ENCODE data around the gene RAI1. TPM values are rescaled to one million over a fixed set of nuclear protein-coding genes. Genes with fewer than 3 reads are reported as not detected.
A peak's percentile ranks its signal among the peaks of the same experiment; 100 is the strongest.

The RAI1 gene
- total and polyA plus RNA-seq, 9 donors: 1.5 to 57.7 (median 35.3) TPM

GRCh38 chr17:17847118-17847689 is 165.9 kb downstream of the RAI1 start:
- intact Hi-C loops (cut with DNase I): no loop called here
- Histone ChIP-seq H3K9me3 (no peaks in the 10 kb centered on the region), H3K27ac (peak overlapping the region in 1 of 2 donors; percentile 90), H3K4me1 (ENCODE audit: insufficient read depth) (peaks cover 23% of the 10 kb centered on the region), H3K27me3 (no peaks in the 10 kb centered on the region), H3K4me3 (no peak overlapping the region), H3K36me3 (no peaks in the 10 kb centered on the region)
- TF ChIP-seq CTCF (IDR thresholded peaks at IDR 0.05): no peak
- TF ChIP-seq POLR2A (IDR thresholded peaks at IDR 0.05): no peak
- TF ChIP-seq EP300 (IDR thresholded peaks at IDR 0.05): no peak
- peak in 1 of 5 donors; percentile 21 for DNase-seq
- WGBS, 3 donors: 82 to 91% (median 88%) methylated on average over 16 to 17 of the region's 17 CpGs

GRCh38 chr17:17847726-17848125 is 166.5 kb downstream of the RAI1 start:
- H3K27ac ChIP-seq: peak overlapping the region; percentile 53 to 90
- WGBS, 3 donors: 80 to 95% (median 84%) methylated on average over 5 of the region's 5 CpGs
- H3K27me3 ChIP-seq: no peaks in the 10 kb centered on the region
- no peaks in the 10 kb centered on the region for H3K36me3 ChIP-seq
- no peaks in the 10 kb centered on the region for H3K9me3 ChIP-seq
- no peak for DNase-seq
- TF ChIP-seq POLR2A (IDR thresholded peaks at IDR 0.05) (no peak), CTCF (IDR thresholded peaks at IDR 0.05) (no peak), EP300 (IDR thresholded peaks at IDR 0.05) (no peak)
- H3K4me3 ChIP-seq: no peak overlapping the region
- peaks cover 22% of the 10 kb centered on the region for H3K4me1 ChIP-seq (ENCODE audit: insufficient read depth)
- intact Hi-C loops (cut with DNase I): no loop called here

GRCh38 chr17:17848311-17849082 is 167.2 kb downstream of the RAI1 start:
- intact Hi-C loops (cut with DNase I): no loop called here
- Histone ChIP-seq H3K4me1 (ENCODE audit: insufficient read depth) (peaks cover 22% of the 10 kb centered on the region), H3K36me3 (no peaks in the 10 kb centered on the region), H3K27ac (peak overlapping the region; percentile 53 to 90), H3K27me3 (no peaks in the 10 kb centered on the region), H3K9me3 (no peaks in the 10 kb centered on the region), H3K4me3 (no peak overlapping the region)
- TF ChIP-seq CTCF (IDR thresholded peaks at IDR 0.05): no peak
- no peak for TF ChIP-seq EP300 (IDR thresholded peaks at IDR 0.05)
- TF ChIP-seq POLR2A (IDR thresholded peaks at IDR 0.05): no peak
- DNase-seq: peak in 4 of 5 donors; percentile 20 to 44 (median 40)
- WGBS, 3 donors: 68 to 82% (median 70%) methylated on average over 9 to 10 of the region's 10 CpGs

GRCh38 chr17:17849147-17849820 is 168.0 kb downstream of the RAI1 start:
- intact Hi-C loops (cut with DNase I): no loop called here
- H3K36me3 ChIP-seq: no peaks in the 10 kb centered on the region
- no peaks in the 10 kb centered on the region for H3K9me3 ChIP-seq
- H3K27me3 ChIP-seq: no peaks in the 10 kb centered on the region
- peak; percentile 70 to 77 (median 74) for DNase-seq
- H3K4me3 ChIP-seq: no peak overlapping the region
- peaks cover 22% of the 10 kb centered on the region for H3K4me1 ChIP-seq (ENCODE audit: insufficient read depth)
- peak overlapping the region; percentile 53 to 90 for H3K27ac ChIP-seq
- WGBS, 3 donors: 13 to 20% (median 15%) methylated on average over 5 of the region's 5 CpGs
- peak; percentile 73 for TF ChIP-seq EP300 (IDR thresholded peaks at IDR 0.05)
- TF ChIP-seq CTCF (IDR thresholded peaks at IDR 0.05): no peak

Measured in ovary (tissue), 9 donors.